Measurements from ENCODE around the gene ANKRD55.
"Not testable (repeated sequence)": the region's sequence is repeated elsewhere in the genome, so short reads cannot be mapped to it uniquely, and the experiment has no call there.

The ANKRD55 gene

GRCh38 chr5:56277573-56277972 lies 44.4 kb upstream of the ANKRD55 start:
- H3K4me3 ChIP-seq (ENCODE audit: low read depth, low read length), result no peak overlapping the region
- in situ Hi-C loops (cut with HindIII; ENCODE audit: low sequenced_read_pairs), result no loop called here
- TF ChIP-seq, protein P1, sequence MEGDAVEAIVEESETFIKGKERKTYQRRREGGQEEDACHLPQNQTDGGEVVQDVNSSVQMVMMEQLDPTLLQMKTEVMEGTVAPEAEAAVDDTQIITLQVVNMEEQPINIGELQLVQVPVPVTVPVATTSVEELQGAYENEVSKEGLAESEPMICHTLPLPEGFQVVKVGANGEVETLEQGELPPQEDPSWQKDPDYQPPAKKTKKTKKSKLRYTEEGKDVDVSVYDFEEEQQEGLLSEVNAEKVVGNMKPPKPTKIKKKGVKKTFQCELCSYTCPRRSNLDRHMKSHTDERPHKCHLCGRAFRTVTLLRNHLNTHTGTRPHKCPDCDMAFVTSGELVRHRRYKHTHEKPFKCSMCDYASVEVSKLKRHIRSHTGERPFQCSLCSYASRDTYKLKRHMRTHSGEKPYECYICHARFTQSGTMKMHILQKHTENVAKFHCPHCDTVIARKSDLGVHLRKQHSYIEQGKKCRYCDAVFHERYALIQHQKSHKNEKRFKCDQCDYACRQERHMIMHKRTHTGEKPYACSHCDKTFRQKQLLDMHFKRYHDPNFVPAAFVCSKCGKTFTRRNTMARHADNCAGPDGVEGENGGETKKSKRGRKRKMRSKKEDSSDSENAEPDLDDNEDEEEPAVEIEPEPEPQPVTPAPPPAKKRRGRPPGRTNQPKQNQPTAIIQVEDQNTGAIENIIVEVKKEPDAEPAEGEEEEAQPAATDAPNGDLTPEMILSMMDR (IDR thresholded peaks at IDR 0.05; ENCODE audit: low read depth, low read length), result no peak
- no peak for DNase-seq (ENCODE audit: low read depth, low spot score)

GRCh38 chr5:56273376-56273955 lies 40.3 kb upstream of the ANKRD55 start:
- TF ChIP-seq, protein P1 (IDR thresholded peaks at IDR 0.05; ENCODE audit: low read depth, low read length), result no peak
- in situ Hi-C loops (cut with HindIII; ENCODE audit: low sequenced_read_pairs), result loop anchor here (25.0 kb wide), 1 partner anchor 989 kb away; no protein-coding TSS in a partner anchor

DNA sequence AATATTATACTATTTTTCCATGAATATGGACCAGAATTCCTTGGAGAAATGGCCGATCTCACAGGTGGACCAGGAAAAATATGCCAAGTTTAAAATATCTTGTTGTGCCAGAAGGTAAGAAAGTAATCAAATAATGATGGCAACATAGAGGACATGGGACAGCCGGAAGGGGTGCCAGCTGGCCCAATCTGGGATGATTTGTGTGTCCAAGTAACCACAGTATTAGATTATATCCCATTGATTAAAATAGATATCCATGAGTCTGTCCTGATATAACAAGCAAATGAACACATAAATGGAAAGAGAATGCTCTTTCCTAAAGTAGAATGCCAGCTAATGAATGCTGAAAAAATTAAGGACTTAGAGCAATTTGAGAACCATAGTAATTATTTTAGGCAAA lies 39.6 kb upstream of the ANKRD55 start:
- no peak for DNase-seq (ENCODE audit: low read depth, low spot score)
- no peak overlapping the region for H3K4me3 ChIP-seq (ENCODE audit: low read depth, low read length)
- in situ Hi-C loops (cut with HindIII; ENCODE audit: low sequenced_read_pairs), result loop anchor here (25.0 kb wide), 1 partner anchor 990 kb away; no protein-coding TSS in a partner anchor
- TF ChIP-seq, protein P1 (IDR thresholded peaks at IDR 0.05; ENCODE audit: low read depth, low read length), result no peak

More at GRCh38 chr5:56273376-56273955, 40.3 kb upstream of the ANKRD55 start:
- DNase-seq (ENCODE audit: low read depth, low spot score), result no peak
- no peak overlapping the region for H3K4me3 ChIP-seq (ENCODE audit: low read depth, low read length)

GRCh38 chr5:56270568-56271392 lies 37.6 kb upstream of the ANKRD55 start:
- in situ Hi-C loops (cut with HindIII; ENCODE audit: low sequenced_read_pairs), result loop anchor here (25.0 kb wide), 1 partner anchor 992 kb away; no protein-coding TSS in a partner anchor
- no peak overlapping the region for H3K4me3 ChIP-seq (ENCODE audit: low read depth, low read length)
- DNase-seq (ENCODE audit: low read depth, low spot score), result peak; percentile 87
- TF ChIP-seq, protein P1 (IDR thresholded peaks at IDR 0.05; ENCODE audit: low read depth, low read length), result peak; percentile 100

- TF ChIP-seq, protein P1 (IDR thresholded peaks at IDR 0.05; ENCODE audit: low read depth, low read length), result no peak
- H3K4me3 ChIP-seq (ENCODE audit: low read depth, low read length), result no peak overlapping the region
- in situ Hi-C loops (cut with HindIII; ENCODE audit: low sequenced_read_pairs), result loop anchor here (25.0 kb wide), 1 partner anchor 992 kb away; no protein-coding TSS in a partner anchor
- no peak for DNase-seq (ENCODE audit: low read depth, low spot score)
These were observed 36.9 kb upstream of the ANKRD55 start for GRCh38 chr5:56270058-56270457.

- peak; percentile 61 for DNase-seq (ENCODE audit: low read depth, low spot score)
- TF ChIP-seq, protein P1 (IDR thresholded peaks at IDR 0.05; ENCODE audit: low read depth, low read length), result peak; percentile 71
- in situ Hi-C loops (cut with HindIII; ENCODE audit: low sequenced_read_pairs), result loop anchor here (25.0 kb wide), 1 partner anchor 993 kb away; no protein-coding TSS in a partner anchor
- no peak overlapping the region for H3K4me3 ChIP-seq (ENCODE audit: low read depth, low read length)
These were observed 36.2 kb upstream of the ANKRD55 start for GRCh38 chr5:56269216-56269927.

DNA sequence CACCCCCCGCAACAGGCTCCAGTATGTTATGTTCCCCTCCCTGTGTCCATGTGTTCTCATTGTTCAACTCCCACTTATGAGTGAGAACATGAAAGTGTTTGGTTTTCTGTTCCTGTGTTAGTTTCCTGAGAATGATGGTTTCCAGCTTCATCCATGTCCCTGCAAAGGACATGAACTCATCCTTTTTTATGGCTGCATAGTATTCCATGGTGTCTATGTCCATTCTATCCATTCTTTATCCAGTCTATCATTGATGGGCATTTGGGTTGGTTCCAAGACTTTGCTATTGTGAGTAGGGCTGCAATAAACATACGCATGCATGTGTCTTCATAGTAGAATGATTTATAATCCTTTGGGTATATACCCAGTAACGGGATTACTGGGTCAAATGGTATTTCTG lies 35.6 kb upstream of the ANKRD55 start:
- in situ Hi-C loops (cut with HindIII; ENCODE audit: low sequenced_read_pairs), result loop anchor here (25.0 kb wide), 1 partner anchor 994 kb away; no protein-coding TSS in a partner anchor

More for the DNA sequence above, 35.6 kb upstream of the ANKRD55 start:
- not testable (repeated sequence) for DNase-seq (ENCODE audit: low read depth, low spot score); H3K4me3 ChIP-seq (ENCODE audit: low read depth, low read length)

All from astrocyte of the spinal cord (primary cell).